K562 (cell line): ENCODE measurements around the gene GRIK2. TPM values are rescaled to one million over a fixed set of nuclear protein-coding genes. Genes with fewer than 3 reads are reported as not detected.

ENCODE experiments used
- ATAC-seq: fragments of 200-7000 bp; cut with Tn5 transposase; 3 replicates; pipeline ENCODE4 v1.9.1; 2020; ENCODE audit warnings: moderate library complexity
- BruUV-seq: library from RNA; stranded (reverse); fragments of 400-500 nt; replicated peaks from 2 replicates; lab custom pipeline; 2021; lab: Mats Ljungman, UMichigan
- CTCF ChIA-PET: fragments of 300-600 bp; formaldehyde crosslinking; extraction: SDS; loops from one replicate; lab custom pipeline; 2021; ENCODE audit warnings: low intra/inter-chr PET ratio; lab: Yijun Ruan, JAX
- POLR2A ChIA-PET: fragments of 300-600, 350-650 bp; sonication (Branson Sonifier 250); formaldehyde crosslinking; extraction: SDS; loops from one replicate; lab custom pipeline; 2021; ENCODE audit warnings: antibody characterized with exemption, inconsistent platforms; lab: Yijun Ruan, JAX
- DNase-seq, 4 experiments: peaks; one replicate each; pipeline versions ENCODE4 v3.0.0 to v3.0.0-alpha.2; 2011 to 2018; ENCODE audit warnings: low spot score in 3 of 4, mixed read lengths in 3 of 4; ENCODE audit errors: extremely low read depth in 1 of 4
- FAIRE-seq: peaks from 2 replicates; lab custom pipeline; 2011; peaks lifted over from hg19 to GRCh38; lab: Jason Lieb, UNC
- H2AFZ ChIP-seq: 2 replicates; pipeline ENCODE4 v1.6.0; 2011; ENCODE audit warnings: low read depth, low read length, control low read depth, inconsistent platforms
- H3K27ac ChIP-seq: fragments of 200-600 bp; 3 replicates; pipeline ENCODE4 v1.8.0; 2011; ENCODE audit warnings: low read depth, mild to moderate bottlenecking, control low read depth, inconsistent platforms, low read length, moderate library complexity, mixed read lengths; ENCODE audit errors: extremely low read depth
- H3K27me3 ChIP-seq, 2 experiments: fragments of 300-600 bp in 1 of 2; 2 replicates in 1 of 2; 3 replicates in 1 of 2; pipeline versions ENCODE4 v1.6.0 to v1.8.0; 2011; ENCODE audit warnings: inconsistent platforms in 2 of 2, low read length in 2 of 2, mild to moderate bottlenecking in 1 of 2, mixed read lengths in 1 of 2, moderate library complexity in 1 of 2; ENCODE audit not compliant: control insufficient read depth in 2 of 2, insufficient read depth in 2 of 2
- H3K36me3 ChIP-seq: fragments of 300-600 bp; 3 replicates; pipeline ENCODE4 v1.8.0; 2011; ENCODE audit warnings: mild to moderate bottlenecking, low read length, inconsistent platforms; ENCODE audit not compliant: control insufficient read depth, insufficient read depth
- H3K4me1 ChIP-seq, 2 experiments: fragments of 200-600 bp in 1 of 2; replicated peaks in 1 of 2; 2 replicates in 1 of 2; 3 replicates in 1 of 2; pipeline versions ENCODE4 v1.5.1 to v1.8.0; 2011; ENCODE audit warnings: inconsistent platforms in 2 of 2, low read length in 2 of 2, mild to moderate bottlenecking in 1 of 2, mixed read lengths in 1 of 2, moderate library complexity in 1 of 2; ENCODE audit not compliant: control insufficient read depth in 2 of 2, insufficient read depth in 2 of 2
- H3K4me2 ChIP-seq: 2 replicates; pipeline ENCODE4 v1.6.1; 2011; ENCODE audit warnings: low read length, control low read depth, inconsistent platforms, mixed read lengths; ENCODE audit not compliant: insufficient read depth
- H3K4me3 ChIP-seq: fragments of 200-600 bp; sonication (generic), shearing (Covaris generic); 2 replicates; pipeline ENCODE4 v1.5.1; 2016; ENCODE audit warnings: control low read depth, inconsistent platforms
- H3K79me2 ChIP-seq: fragments of 200-600 bp; 3 replicates; pipeline ENCODE4 v1.8.0; 2011; ENCODE audit warnings: low read length, inconsistent platforms; ENCODE audit not compliant: control insufficient read depth, insufficient read depth
- H3K9ac ChIP-seq, 2 experiments: 2 replicates each; pipeline versions ENCODE4 v1.6.0 to v1.6.1; 2011; ENCODE audit warnings: low read depth in 2 of 2, low read length in 2 of 2, control low read depth in 1 of 2, inconsistent platforms in 1 of 2, mild to moderate bottlenecking in 1 of 2, mixed read lengths in 1 of 2; ENCODE audit not compliant: insufficient read depth in 1 of 2
- H3K9me1 ChIP-seq: one replicate; pipeline ENCODE4 v1.6.0; 2011; ENCODE audit warnings: inconsistent platforms, mild to moderate bottlenecking, low read length, moderate library complexity; ENCODE audit not compliant: control insufficient read depth, insufficient read depth
- H3K9me3 ChIP-seq: replicated peaks from 2 replicates; pipeline ENCODE4 v1.5.1; 2011; ENCODE audit warnings: low read depth, low read length, inconsistent platforms; ENCODE audit not compliant: control insufficient read depth, insufficient read depth
- H4K20me1 ChIP-seq: replicated peaks from 2 replicates; pipeline ENCODE4 v1.6.1; 2011; ENCODE audit warnings: low read length, inconsistent platforms, mixed read lengths; ENCODE audit not compliant: control insufficient read depth, insufficient read depth
- CCAR2 ChIP-seq: fragments of 200-400 bp; formaldehyde crosslinking; IDR thresholded peaks from 2 replicates; pipeline ENCODE4 v1.6.1; 2017; ENCODE audit warnings: mild to moderate bottlenecking, low read depth, low read length
- ZBTB1 ChIP-seq: sonication (generic); formaldehyde crosslinking; IDR thresholded peaks from 2 replicates; pipeline ENCODE4 v1.8.1; 2023; ENCODE audit warnings: missing genetic modification reagents, low read depth, mild to moderate bottlenecking, borderline replicate concordance
- WGBS: fragments of 100-300 bp; shearing (Covaris generic); methylation state at CpG from one replicate; pipeline ENCODE4 v1.1.6; 2016; ENCODE audit warnings: low coverage, mixed read lengths; ENCODE audit not compliant: insufficient coverage; ENCODE audit errors: missing lambda C conversion rate; 5-methylcytosine and 5-hydroxymethylcytosine counted together
- in situ Hi-C: fragments of 300-500 bp; cut with MboI; formaldehyde crosslinking; loops from 4 replicates; pipeline ENCODE4 v1.15.0; 2018; ENCODE audit warnings: inconsistent platforms, mixed read lengths
- intact Hi-C: fragments of 100-400 bp; cut with micrococcal nuclease; formaldehyde crosslinking; loops from 2 replicates; pipeline ENCODE4 v1.14.2; 2022
- polyA plus RNA-seq, 8 experiments: library from polyadenylated mRNA; depleted of rRNA in 4 of 8; stranded (reverse) in 5 of 8; unstranded in 3 of 8; fragments of >200 nt; fragmentation: Nextera tagmentation in 2 of 8; fragmentation: Illumina TruSeq in 1 of 8; extraction: Ambion mirVana in 2 of 8; extraction: Trizol in 1 of 8; gene quantifications; 2 replicates each; pipeline versions ENCODE4 v1.2.1 to v1.2.3, GENCODE V29; 2011 to 2014; ENCODE audit warnings: inconsistent platforms in 1 of 8, missing spikeins in 1 of 8
- total RNA-seq, 7 experiments: library from RNA; depleted of rRNA in 6 of 7; stranded (reverse); fragments of >200 nt in 6 of 7; fragmentation: Illumina TruSeq in 2 of 7; extraction: Trizol in 2 of 7; gene quantifications; 2 replicates each; pipeline versions ENCODE4 v1.2.1 to v1.2.3, GENCODE V29; 2011 to 2021; ENCODE audit warnings: low replicate concordance in 1 of 7
- TF ChIP-seq, protein P1 (sequence below): fragments of 450-650 bp; formaldehyde crosslinking; IDR thresholded peaks from 2 replicates; pipeline ENCODE4 v1.4.0; 2020; ENCODE audit warnings: mild to moderate bottlenecking, mixed read lengths
- TF ChIP-seq, protein P2 (sequence below): fragments of 450-650 bp; IDR thresholded peaks from 2 replicates; pipeline ENCODE4 v1.6.1; 2018; ENCODE audit warnings: mild to moderate bottlenecking, low read depth; ENCODE audit not compliant: partially characterized antibody
- TF ChIP-seq, protein P3 (sequence below), 2 experiments: fragments of 450-650 bp; formaldehyde crosslinking in 1 of 2; IDR thresholded peaks; 2 replicates each; pipeline versions ENCODE4 v1.4.0 to v1.6.1; 2014 to 2020; ENCODE audit warnings: mild to moderate bottlenecking in 2 of 2, borderline replicate concordance in 1 of 2, low read depth in 1 of 2

GRIK2 gene
- total and polyA plus RNA-seq, 9 of the 15 experiments (the other 6 are each of a cell fraction or from before 2014, with no cell fraction given): not detected

DNA sequence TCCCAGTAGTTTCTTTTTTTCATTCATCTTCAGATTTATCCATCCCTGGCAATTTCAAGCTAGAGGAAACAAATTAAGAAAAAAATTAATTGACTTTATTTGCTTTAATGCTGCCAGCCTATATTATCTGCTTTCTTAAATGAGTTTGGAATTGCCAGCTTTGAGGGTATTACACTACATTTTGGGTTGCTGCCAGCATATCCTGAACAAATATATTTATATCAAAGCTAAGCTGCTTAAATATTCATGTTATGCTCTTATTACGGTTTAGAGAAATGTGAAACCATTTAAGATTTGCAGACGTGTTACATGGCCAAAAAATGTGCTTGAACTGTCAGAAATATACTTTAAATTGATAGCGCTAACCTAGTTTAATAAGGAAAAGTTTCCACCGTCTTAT lies 59.7 kb downstream of the GRIK2 start:
- no peaks in the 10 kb centered on the region for H3K9me1 ChIP-seq
- no TSS peak for BruUV-seq
- no peak overlapping the region for H3K4me2 ChIP-seq
- ChIA-PET CTCF (no interaction called here), POLR2A (no interaction called here)
- TF ChIP-seq CCAR2: no peak
- TF ChIP-seq, protein P1, sequence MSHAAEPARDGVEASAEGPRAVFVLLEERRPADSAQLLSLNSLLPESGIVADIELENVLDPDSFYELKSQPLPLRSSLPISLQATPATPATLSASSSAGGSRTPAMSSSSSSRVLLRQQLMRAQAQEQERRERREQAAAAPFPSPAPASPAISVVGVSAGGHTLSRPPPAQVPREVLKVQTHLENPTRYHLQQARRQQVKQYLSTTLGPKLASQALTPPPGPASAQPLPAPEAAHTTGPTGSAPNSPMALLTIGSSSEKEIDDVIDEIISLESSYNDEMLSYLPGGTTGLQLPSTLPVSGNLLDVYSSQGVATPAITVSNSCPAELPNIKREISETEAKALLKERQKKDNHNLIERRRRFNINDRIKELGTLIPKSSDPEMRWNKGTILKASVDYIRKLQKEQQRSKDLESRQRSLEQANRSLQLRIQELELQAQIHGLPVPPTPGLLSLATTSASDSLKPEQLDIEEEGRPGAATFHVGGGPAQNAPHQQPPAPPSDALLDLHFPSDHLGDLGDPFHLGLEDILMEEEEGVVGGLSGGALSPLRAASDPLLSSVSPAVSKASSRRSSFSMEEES: no peak
- TF ChIP-seq ZBTB1 (CRISPR knock-in tag): no peak
- TF ChIP-seq, protein P2, sequence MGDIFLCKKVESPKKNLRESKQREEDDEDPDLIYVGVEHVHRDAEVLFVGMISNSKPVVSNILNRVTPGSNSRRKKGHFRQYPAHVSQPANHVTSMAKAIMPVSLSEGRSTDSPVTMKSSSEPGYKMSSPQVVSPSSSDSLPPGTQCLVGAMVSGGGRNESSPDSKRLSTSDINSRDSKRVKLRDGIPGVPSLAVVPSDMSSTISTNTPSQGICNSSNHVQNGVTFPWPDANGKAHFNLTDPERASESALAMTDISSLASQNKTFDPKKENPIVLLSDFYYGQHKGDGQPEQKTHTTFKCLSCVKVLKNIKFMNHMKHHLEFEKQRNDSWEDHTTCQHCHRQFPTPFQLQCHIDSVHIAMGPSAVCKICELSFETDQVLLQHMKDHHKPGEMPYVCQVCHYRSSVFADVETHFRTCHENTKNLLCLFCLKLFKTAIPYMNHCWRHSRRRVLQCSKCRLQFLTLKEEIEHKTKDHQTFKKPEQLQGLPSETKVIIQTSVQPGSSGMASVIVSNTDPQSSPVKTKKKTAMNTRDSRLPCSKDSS: no peak
- TF ChIP-seq, protein P3, sequence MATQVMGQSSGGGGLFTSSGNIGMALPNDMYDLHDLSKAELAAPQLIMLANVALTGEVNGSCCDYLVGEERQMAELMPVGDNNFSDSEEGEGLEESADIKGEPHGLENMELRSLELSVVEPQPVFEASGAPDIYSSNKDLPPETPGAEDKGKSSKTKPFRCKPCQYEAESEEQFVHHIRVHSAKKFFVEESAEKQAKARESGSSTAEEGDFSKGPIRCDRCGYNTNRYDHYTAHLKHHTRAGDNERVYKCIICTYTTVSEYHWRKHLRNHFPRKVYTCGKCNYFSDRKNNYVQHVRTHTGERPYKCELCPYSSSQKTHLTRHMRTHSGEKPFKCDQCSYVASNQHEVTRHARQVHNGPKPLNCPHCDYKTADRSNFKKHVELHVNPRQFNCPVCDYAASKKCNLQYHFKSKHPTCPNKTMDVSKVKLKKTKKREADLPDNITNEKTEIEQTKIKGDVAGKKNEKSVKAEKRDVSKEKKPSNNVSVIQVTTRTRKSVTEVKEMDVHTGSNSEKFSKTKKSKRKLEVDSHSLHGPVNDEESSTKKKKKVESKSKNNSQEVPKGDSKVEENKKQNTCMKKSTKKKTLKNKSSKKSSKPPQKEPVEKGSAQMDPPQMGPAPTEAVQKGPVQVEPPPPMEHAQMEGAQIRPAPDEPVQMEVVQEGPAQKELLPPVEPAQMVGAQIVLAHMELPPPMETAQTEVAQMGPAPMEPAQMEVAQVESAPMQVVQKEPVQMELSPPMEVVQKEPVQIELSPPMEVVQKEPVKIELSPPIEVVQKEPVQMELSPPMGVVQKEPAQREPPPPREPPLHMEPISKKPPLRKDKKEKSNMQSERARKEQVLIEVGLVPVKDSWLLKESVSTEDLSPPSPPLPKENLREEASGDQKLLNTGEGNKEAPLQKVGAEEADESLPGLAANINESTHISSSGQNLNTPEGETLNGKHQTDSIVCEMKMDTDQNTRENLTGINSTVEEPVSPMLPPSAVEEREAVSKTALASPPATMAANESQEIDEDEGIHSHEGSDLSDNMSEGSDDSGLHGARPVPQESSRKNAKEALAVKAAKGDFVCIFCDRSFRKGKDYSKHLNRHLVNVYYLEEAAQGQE (IDR thresholded peaks at IDR 0.05; ENCODE audit: borderline replicate concordance): no peak
- TF ChIP-seq, protein P3 (CRISPR knock-in tag; IDR thresholded peaks at IDR 0.05; ENCODE audit: low read depth): no peak
- in situ Hi-C loops (no loop called here), intact Hi-C loops (no loop called here)
- no peak overlapping the region for H2AFZ ChIP-seq
- DNase-seq (no peak), ATAC-seq (no peak), FAIRE-seq (no peak)
- H3K9ac ChIP-seq: no peak overlapping the region
- no peaks in the 10 kb centered on the region for H3K79me2 ChIP-seq
- H3K36me3 ChIP-seq: no peaks in the 10 kb centered on the region
- no peaks in the 10 kb centered on the region for H3K27me3 ChIP-seq
- H3K4me1 ChIP-seq: no peaks in the 10 kb centered on the region
- H3K4me3 ChIP-seq: no peak overlapping the region
- 2% methylated on average over 4 of the region's 4 CpGs for whole genome bisulfite sequencing
- no peak overlapping the region for H3K27ac ChIP-seq
- no peaks in the 10 kb centered on the region for H4K20me1 ChIP-seq
- no peaks in the 10 kb centered on the region for H3K9me3 ChIP-seq
